NCI-H226 (cell line): ENCODE results near the gene PCBP3.
A peak's percentile ranks its signal among the peaks of the same experiment; 100 is the strongest.

Experiments
- DNase-seq: peaks from one replicate; pipeline ENCODE4 v3.0.0-alpha.2; 2015

Gene PCBP3

DNA sequence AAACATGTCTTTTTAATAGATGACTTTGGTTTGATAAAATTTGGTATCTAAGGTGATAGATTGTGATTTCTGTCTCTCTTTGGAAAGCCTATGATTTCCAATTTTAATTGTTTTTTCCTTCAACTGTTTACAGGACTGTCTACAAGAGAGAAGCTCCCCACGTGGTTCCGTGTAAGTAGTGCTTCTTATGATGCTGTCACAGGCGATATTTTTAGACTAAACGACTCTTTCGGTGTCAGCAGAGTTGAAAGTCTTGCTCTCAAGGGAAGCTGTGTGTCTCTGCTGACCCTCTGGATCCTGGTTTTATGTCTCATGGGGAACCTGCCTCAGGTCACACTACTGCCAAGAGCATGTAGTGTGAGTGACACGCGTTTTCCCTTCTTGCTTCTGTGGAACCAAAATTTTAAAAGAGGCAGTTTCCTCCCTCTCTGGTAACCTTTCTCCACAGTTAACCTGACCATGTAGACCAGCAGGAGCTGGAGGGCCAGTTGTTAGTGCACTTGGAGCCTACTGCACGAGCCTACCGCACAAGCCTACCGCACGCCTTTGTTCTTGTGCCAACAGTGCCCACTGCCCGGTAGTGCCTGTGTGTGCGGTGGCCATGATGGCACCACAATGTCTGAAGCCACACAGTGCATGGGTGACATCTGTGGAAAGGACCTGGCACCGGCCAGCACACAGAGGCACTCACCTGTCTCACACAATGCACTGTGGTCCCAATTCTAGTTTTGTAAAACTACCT lies 91.9 kb downstream of the PCBP3 start:
- DNase-seq, result no peak

DNA sequence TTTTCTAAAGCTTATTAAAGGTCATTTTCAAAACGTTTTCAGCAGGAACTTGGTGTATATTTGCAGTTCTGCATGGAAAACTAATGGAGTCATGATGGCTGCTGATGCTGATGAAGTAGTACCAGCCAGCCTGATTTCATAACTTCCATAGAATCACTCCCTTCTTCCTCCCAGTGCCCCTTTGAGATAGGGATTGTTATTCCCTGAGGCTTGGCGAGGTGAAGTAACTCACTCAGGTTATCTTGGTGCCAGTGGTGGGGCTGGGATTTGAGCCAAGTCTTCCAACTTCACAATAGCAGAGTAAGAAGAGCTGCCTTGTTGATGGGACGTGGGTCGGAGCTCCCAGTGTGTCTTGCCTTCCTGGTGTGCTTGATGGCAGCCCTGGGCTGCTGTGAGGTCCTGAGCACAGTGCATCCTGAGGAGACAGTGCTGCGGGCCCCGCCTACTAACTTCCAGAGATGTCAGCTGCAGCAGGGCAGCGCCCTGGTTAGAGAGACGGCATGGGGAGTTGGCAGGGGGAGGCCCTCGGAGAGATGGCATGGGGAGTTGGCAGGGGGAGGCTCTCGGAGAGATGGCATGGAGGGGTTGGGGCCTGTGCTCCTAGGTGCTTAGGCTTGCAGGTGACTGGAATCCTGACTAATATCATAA lies 92.6 kb downstream of the PCBP3 start:
- peak; percentile 90 for DNase-seq

DNA sequence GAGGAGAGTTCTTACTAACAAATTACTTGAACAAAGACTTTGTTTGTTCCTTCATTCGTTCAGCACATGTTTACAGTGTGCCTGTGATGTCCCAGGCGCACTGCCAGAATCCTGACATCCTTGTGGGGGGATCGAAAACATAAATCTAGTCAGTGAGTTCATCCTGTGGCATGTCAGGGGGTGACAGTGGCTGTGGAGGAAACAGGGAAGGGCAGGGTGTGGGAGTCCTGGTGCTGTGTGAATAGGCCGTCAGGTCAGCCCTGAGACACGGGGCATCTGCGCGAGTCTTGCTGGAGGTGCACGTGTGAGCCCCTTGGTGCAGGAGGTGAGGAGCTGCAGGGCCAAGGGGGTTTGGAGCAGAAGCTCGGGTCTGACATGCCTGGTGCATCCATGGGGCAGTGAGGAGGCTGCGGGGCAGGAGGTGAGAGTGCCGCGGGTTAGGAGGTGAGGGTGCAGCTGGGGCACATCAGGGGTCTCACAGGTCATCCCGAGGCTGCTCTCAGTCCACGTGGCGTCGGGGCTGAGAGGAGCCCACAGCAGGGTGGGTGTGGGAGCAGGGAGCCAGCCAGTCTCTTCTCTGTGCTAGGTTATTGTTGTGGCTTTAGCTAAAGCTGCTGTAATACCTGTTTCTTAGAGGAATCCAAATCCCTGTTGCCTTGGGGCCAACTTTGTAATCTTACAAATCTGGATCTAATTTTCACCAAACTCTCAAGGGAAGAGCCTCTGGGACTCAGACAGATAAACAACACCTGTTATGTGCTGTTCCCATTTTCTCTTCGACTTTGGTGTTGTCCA lies 93.4 kb downstream of the PCBP3 start:
- DNase-seq, result peak; percentile 30

DNA sequence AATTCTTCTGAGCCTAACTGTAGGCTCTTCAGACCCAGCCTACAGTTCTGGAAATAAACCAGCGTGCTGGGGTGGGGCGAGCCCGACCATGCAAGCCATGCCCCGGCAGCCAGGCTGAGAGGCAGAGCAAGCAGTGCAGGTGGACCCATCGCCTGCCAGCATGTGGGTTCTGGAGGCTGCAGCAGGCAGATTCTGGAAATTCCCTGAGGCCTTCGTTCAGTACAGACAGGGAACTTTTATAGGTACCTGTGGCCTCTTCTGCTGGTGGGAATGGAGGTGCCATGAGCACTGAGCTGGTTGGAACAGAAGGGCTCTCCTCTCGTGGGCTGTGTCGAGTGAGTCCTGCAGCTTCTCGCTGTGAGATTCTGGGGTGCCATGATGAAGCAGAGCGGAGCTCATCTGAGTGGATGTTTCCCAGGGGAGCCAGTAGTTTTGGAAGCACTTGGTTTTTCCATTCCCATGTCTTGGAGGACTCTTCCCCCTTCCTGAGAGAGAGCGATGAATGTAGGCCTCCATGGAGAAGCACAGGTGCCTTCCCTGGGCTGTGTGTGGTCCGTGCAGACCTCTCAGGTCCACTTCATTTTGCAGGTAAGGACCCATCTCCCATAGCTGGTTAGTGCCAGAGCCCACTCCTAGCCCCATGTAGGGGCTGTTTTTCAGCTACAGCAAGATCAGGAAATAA lies 94.1 kb downstream of the PCBP3 start:
- no peak for DNase-seq

DNA sequence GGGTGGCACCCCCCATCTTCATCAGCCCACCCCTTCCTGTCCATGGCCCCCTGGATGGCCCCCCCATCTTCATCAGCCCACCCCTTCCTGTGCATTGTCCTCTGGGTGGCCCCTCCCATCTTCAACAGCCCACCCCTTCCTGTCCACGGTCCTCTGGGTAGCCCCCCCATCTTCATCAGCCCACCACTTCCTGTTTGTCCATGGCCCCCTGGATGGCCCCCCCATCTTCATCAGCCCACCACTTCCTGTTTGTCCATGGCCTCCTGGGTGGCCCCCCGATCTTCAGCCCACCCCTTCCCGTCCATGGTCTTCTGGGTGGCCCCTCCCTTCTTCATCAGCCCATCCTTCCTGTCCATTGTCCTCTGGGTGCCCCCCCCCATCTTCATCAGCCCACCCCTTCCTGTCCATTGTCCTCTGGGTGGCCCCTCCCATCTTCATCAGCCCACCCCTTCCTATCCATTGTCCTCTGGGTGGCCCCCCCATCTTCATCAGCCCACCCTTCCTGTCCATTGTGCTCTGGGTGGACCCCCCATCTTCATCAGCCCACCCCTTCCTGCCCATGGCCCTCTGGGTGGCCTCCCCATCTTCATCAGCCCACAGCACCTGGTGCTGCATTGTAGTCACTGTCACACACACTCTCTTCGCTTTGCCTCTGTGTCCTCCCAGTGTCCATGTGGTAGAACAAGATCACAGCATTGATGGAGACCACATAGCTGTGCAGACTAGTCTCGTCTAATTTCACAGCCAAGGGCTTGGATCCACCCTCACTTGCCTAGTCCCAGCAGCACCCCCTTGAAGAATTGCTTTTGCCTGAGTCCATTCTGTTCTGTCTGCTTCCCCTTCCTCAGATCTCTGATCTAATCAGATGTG lies 95.9 kb downstream of the PCBP3 start:
- DNase-seq, result no peak

DNA sequence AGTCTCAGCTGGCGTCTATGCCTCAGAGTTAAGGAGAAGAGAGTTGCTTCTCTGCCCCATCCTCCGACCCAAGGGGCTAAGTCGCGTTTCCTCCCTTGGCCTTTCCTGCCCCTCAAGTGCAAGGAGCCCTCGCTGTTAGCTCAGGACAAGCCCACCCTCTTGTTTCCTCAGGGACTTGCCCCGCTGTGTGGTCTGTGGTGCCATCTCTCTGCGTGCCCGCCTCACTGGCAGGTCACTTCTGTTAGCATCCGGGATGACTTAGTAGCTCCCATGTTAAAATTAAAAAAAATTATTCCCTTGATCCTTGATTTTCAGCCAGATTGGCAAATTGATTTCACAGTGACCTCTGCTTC lies 96.5 kb downstream of the PCBP3 start:
- no peak for DNase-seq

DNA sequence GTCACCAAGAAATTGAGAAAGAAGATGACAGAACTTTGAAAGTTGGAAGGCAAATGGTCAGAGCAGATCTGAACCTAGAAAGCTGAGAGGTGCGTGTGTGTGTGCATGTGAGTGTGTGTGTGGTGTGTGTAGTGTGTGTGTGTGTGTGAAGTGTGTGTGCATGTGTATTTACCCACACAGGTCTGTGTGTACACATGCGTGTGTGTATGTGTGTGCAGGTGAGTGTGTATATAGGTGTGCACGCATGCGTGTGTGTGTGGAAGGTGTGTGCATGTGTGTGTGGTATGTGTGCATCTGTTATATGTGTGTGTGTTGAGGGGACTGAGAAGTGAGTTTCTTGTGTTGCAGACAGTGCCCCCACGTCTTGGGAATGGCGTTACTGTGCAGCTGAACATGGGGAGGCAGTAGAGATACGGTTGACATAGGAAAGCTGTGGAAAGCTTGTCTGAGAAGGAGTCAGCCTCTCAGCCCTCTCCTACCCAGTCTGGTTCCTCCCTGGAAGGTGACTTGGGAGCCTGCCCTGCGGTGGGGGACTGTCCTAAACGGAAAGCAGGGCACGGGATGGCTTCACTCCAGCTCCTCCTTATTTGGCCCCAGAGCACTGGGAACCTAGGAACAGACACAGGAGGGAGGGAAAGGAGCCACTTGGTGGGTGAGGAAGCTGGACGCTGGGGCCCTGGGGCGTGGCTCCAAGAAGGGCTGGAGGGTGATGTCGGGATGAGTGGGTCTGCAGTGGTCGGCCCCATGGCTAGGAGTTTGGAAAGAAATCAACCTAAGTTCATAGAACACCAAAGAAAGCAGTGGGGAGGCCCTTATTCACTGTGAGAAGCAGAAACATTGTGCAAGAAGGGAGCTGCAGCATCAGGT lies 97.2 kb downstream of the PCBP3 start:
- no peak for DNase-seq

DNA sequence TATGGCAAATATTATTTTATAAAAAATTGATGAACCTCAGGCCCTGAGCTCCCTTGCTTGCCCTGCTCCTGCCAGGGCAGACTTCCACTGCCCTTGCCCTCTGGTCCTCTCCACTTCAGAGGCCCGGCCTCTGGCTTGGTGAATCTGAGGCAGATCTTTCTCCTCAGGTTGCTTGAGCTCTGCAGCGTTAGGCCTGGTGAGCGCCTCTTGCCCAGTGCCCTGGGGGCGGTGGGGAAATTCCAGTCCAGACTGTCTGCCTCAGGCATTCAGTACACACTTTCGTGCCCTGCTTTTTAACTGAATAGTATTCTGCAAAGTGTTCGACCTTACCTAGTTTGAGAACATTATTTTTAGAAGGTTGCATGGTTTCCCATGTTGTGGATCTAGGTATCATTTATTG lies 98.2 kb downstream of the PCBP3 start:
- peak; percentile 12 for DNase-seq

DNA sequence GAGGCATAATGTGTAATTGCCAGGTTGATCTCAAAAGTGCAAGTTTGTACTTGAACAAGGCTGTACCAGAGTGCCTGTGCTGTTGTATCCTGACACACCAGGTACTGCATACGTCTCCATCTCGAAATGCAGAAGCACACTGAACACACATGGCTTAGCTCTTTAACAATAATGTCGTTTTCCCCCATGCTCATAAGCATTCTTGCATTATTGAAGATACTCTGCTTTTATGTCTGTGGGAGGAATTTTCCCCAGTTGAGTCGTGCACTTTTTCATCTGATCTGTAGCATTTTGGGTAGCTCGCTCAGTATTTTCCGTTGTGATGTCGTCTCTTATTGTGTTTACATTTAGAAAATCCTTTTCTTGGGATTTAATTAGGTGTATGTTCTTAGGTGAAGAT lies 98.7 kb downstream of the PCBP3 start:
- no peak for DNase-seq

DNA sequence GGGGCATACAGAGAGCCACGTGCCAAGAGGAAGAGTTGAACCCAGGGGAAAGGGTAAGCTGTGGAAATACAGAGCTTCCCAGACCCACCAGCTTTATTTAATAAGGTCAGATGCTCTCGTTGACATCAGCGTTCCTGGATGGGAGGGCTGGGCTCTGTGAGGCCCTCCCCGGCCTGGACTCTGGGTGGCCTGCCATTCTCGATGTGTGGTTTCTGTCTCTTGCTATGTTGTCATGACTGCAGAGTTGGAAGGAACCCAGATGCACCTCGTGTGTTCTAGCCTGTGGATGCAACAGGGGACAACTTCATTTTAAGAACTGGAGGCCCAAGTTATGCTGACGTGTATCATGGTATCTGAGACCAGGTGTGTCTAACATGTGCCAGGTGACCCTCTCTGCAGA lies 101.7 kb downstream of the PCBP3 start:
- DNase-seq, result no peak

DNA sequence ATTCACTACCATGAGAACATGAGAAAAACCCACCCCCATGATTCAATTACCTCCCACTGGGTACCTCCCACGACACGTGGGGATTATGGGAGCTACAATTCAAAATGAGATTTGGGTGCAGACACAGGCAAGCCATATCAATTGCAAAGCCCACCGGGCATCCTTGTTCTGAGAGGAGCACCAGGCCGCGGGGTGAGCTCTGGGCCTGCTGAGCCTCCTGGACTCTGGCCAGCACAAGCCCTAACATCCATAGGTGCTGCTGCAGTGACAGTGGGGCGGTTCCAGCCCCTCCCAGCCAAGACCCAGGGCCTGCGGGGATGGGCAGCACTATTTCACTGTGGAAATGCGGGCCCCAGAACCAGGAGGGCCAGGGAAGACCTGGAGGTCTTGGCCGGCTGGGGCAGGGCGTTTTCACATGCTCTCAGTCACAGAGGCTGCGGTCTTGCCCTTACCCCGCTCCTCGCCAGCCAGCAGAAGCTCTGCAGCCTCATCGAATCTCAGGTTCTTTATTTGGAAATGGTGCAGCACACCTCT lies 103.8 kb downstream of the PCBP3 start:
- DNase-seq, result no peak

DNA sequence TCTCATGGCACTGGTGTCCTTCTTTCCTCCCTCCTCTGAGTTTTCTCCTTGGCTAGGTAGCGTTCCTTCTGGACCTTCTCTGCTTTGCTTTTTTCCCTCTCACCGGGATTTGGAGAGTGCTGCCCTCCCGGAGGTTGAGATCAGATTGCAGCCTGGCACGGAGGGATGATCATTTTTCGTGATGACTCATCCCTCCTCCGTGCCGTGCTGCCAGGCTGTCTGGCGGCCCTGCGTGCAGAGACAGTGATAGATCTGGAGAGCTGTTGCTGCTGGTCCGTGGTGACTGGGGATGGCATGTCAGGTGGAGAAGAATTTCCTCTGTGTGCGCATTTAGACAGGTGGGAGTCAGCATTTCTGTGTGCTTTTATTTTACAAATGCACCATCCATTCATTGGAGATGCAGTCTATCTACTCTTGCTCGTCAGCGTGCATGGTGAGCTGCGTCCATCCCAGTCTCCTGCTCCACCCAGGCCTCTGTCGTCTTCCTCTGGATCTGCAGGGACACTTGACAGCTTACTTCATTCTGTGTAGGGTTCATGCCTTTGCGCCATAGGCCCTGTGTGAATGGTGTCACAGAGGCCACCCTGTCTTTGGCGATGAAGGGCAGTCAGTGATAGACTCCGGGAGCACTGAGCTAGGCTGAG lies 104.4 kb downstream of the PCBP3 start:
- DNase-seq, result peak; percentile 84

DNA sequence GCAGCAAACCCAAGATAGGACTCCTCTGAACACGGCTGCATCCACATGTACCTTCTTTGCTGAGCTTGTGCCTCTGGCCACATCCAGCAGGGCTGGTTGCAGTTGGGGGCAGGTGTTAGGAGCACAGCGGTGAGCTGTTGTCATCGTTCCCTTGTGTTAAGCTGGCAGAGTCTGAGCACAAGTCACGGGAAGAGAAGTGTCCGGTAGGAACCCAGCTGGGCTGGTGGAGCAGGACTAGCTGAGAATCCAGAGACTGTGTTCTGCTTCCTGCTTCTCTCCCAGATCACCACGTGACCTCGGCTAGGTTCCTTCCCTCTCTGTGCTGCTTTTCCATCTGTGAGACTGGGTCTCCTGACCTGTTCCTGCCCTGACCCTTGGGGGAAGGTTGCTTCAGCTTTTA lies 105.1 kb downstream of the PCBP3 start:
- no peak for DNase-seq

DNA sequence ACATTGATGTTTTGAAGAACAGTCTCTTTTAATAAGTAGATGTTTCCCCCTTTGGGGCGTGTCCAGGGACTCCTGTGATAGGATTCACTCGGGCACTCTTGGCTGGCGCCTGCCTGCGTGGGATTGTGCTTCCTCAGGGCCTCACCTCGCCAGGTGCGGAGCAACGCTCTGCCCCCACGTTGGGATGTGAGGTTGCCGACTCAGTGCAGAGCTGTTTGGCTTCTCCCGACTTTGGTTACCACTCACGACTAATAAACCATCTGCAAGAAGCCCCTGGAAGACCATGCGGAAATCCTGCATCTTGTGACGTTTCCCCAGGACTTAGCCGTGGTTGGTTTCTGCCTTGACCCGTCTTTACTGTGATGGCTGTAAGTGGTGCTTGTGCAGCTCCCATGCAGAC lies 106.4 kb downstream of the PCBP3 start:
- DNase-seq, result no peak

DNA sequence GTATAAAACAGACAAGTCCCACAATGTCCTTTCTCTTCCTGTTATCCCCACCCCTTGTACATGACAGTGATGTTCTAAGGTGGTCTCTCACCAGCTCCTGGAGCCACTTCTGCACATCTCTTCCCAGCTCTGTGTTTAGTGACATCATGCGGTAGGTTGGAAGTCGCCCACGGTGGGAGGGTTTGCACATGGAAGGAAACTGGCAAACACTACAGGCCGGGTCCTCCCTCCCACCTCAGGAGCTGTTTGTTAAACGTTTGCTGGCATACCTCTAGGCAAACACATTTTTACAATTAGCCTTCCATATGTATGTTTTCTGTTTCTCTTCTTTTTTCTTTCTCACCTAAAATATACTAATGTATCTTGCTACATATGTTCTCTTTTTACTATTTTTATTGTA lies 107.4 kb downstream of the PCBP3 start:
- no peak for DNase-seq

DNA sequence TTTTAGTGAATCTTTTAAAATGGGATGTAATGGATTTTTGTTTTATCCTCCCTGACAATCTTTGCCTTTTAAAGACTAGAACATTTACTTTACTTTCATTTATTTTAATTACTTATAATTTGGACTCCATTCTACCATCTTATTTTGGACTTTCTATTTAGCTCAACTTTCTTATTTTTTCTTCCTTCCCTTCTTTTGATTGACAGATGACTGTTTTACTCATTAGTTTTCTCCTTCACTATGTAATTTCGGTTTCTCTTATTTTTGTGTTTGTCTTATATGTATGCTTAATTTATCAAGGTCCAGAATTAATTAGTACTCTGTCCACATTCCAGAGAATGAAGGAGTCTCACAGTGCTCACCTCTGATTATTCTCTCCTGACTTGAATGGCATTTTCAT lies 109.9 kb downstream of the PCBP3 start:
- DNase-seq, result no peak

DNA sequence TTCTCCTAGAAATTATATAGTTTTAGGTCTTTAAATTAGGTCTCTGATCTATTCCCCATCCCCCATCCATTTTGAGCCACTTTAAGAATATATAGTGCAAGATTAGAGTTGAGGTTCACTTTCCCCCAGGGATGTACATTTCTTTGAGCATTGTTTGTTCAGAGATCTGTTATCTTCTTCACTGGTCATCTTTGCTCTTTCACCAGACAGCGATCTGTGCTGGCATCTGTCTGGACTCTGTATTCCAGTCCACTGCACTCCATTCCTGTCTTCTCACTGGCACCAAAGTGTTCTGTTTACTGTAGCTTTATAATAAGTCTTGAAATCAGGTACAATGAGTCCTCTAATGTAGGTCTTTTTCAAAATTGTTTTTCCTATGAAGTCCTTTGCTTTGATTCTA lies 112.5 kb downstream of the PCBP3 start:
- DNase-seq, result no peak

DNA sequence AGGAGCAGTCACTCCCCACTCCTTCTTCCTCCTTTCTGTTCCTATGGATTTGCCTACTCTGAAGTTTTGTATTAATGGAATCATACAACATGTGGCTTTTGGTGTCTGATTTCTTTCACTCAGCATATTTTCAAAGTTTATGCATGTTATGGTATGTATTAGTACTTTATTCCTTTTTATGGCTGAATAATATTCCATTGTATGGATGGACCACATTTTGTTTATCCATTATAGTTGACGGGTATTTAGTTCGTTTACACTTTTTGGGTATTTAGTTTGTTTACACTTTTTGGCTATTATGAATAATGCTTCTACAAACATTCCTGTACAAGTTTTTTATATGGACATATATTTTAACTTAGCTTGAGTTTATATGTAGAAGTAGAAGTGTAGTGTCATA lies 113.1 kb downstream of the PCBP3 start:
- DNase-seq, result no peak

DNA sequence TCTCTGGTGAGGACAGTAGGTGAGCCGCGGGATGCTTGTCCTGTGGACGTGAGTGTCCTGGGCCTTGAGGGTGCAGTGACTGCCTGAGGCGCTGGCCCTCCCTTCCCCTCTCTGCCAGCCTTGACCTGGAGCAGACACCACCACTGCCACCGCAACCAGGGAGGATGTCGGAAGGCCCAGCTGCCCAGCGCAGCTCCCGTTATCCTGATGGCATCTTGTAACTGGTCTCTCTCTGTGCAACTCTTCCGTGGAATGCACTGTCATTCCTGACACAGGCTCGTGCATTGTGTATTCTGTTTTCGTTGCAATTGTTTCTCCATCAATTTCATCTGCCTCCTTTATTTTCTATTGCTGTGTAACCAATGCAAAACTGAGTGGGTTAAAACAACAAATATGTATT lies 118.2 kb downstream of the PCBP3 start:
- no peak for DNase-seq

DNA sequence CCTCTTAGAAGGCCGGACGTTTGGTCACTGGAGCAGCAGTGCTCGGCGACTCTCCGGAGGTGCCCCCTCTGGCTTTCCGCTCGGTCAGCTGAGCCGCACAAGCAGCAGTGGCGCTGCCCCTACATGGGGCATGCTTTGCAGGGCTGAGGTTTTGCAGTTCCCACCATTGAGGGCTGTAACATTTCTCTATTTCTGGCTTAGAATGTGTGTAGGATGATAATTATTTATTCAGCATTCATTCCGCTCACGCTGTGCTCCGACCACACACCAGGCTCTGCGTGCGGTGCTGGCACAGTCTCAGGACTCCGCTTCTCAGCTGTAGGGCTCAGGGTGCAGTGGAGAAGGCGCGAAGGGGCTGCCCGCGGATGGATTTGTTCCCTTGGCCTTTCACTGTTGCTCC lies 119.5 kb downstream of the PCBP3 start:
- DNase-seq, result no peak

DNA sequence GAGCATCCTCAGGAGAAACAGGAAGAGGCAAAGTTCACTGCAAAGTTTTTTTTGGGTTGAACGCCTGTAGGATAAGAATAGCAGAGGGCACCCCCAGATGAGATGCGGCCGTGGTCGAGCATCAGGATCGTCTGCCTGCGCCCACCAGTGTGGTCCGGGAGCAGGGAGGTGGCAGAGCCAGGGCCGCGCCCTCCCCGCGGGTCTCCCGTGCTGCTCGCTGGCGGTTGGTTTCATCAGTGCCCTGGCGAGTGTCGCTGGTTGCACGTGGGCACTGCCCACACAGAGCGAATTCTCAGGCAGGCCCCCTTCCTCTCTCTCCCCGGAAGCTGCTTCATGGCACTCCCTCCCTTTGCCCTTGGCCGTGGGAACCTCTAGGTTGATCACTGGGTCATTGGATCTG lies 120.0 kb downstream of the PCBP3 start:
- DNase-seq, result no peak
